H1 (cell line): Measurements from ENCODE around the gene TFB1M. TPM values are rescaled to one million over a fixed set of nuclear protein-coding genes. Genes with fewer than 3 reads are reported as not detected.

Source experiments
- CTCF ChIA-PET: fragments of 300-600 bp; sonication (Branson Sonifier 250); formaldehyde crosslinking; loops from one replicate; lab custom pipeline; 2021; ENCODE audit not compliant: partially characterized antibody; lab: Charles Lee
- POLR2A ChIA-PET: fragments of 300-600 bp; sonication (Branson Sonifier 250); formaldehyde crosslinking; loops from one replicate; lab custom pipeline; 2021; ENCODE audit warnings: inconsistent platforms; ENCODE audit not compliant: partially characterized antibody; lab: Charles Lee
- DNase-seq, 2 experiments: peaks; one replicate each; pipeline versions ENCODE4 v3.0.0 to v3.0.0-alpha.2; 2010 to 2022; ENCODE audit warnings: low spot score in 2 of 2, low read depth in 1 of 2, mixed read lengths in 1 of 2
- FAIRE-seq: peaks from 2 replicates; lab custom pipeline; 2011; peaks lifted over from hg19 to GRCh38; lab: Jason Lieb, UNC
- H2AFZ ChIP-seq: 2 replicates; pipeline ENCODE4 v1.8.1; 2012; ENCODE audit warnings: low read length, inconsistent platforms
- H2AK5ac ChIP-seq: 2 replicates; pipeline ENCODE4 v1.6.1; 2013; ENCODE audit warnings: low read depth, low read length
- H2BK120ac ChIP-seq: replicated peaks from 2 replicates; pipeline ENCODE3; 2013; ENCODE audit warnings: low read depth, low read length, inconsistent platforms
- H2BK12ac ChIP-seq: 2 replicates; pipeline ENCODE4 v1.6.1; 2013; ENCODE audit warnings: low read depth, low read length
- H2BK15ac ChIP-seq: 2 replicates; pipeline ENCODE4 v1.6.1; 2013; ENCODE audit warnings: low read length
- H2BK20ac ChIP-seq: 2 replicates; pipeline ENCODE4 v1.6.1; 2013; ENCODE audit warnings: low read length
- H2BK5ac ChIP-seq: 2 replicates; pipeline ENCODE4 v1.6.1; 2013; ENCODE audit warnings: low read depth, low read length
- H3K14ac ChIP-seq: 2 replicates; pipeline ENCODE4 v1.6.1; 2013; ENCODE audit warnings: inconsistent platforms; ENCODE audit not compliant: insufficient read length
- H3K18ac ChIP-seq: 2 replicates; pipeline ENCODE4 v1.6.1; 2013; ENCODE audit warnings: low read length; ENCODE audit errors: extremely low read depth
- H3K23ac ChIP-seq: 2 replicates; pipeline ENCODE4 v1.6.1; 2013; ENCODE audit warnings: inconsistent platforms; ENCODE audit not compliant: insufficient read length
- H3K23me2 ChIP-seq: 2 replicates; pipeline ENCODE4 v1.6.1; 2013; ENCODE audit warnings: low read depth, low read length
- H3K27ac ChIP-seq: 2 replicates; pipeline ENCODE4 v1.6.1; 2011; ENCODE audit warnings: low read depth, low read length, inconsistent platforms
- H3K27me3 ChIP-seq, 4 experiments: replicated peaks in 1 of 4; 1 replicate in 1 of 4; 2 replicates in 3 of 4; pipeline versions ENCODE4 v1.6.1 to v1.8.1; 2011 to 2013; ENCODE audit warnings: low read length in 3 of 4, mild to moderate bottlenecking in 3 of 4, inconsistent platforms in 2 of 4, mixed read lengths in 2 of 4, moderate library complexity in 1 of 4; ENCODE audit not compliant: control insufficient read depth in 3 of 4, insufficient read depth in 3 of 4; ENCODE audit errors: extremely low read depth in 1 of 4
- H3K36me3 ChIP-seq, 4 experiments: 2 replicates each; pipeline versions ENCODE4 v1.6.1 to v1.8.1; 2011 to 2013; ENCODE audit warnings: mild to moderate bottlenecking in 4 of 4, low read length in 3 of 4, moderate library complexity in 2 of 4, control low read depth in 1 of 4, inconsistent platforms in 1 of 4; ENCODE audit not compliant: insufficient read depth in 4 of 4, control insufficient read depth in 2 of 4
- H3K4ac ChIP-seq: replicated peaks from 2 replicates; pipeline ENCODE3; 2013; ENCODE audit warnings: low read length, low read depth, mixed read lengths, inconsistent platforms; ENCODE audit not compliant: insufficient read length
- H3K4me1 ChIP-seq, 4 experiments: replicated peaks in 1 of 4; 1 replicate in 1 of 4; 2 replicates in 3 of 4; pipeline versions ENCODE4 v1.6.1 to v1.8.1; 2011 to 2013; ENCODE audit warnings: low read length in 3 of 4, inconsistent platforms in 2 of 4, mixed read lengths in 1 of 4; ENCODE audit not compliant: insufficient read depth in 4 of 4, control insufficient read depth in 3 of 4
- H3K4me2 ChIP-seq, 2 experiments: 2 replicates each; pipeline versions ENCODE4 v1.6.1 to v1.8.1; 2011 to 2013; ENCODE audit warnings: low read depth in 2 of 2, low read length in 2 of 2, control low read depth in 1 of 2, inconsistent platforms in 1 of 2, mild to moderate bottlenecking in 1 of 2; ENCODE audit not compliant: insufficient read depth in 1 of 2
- H3K4me3 ChIP-seq, 4 experiments: fragments of 200-600, 300-600 bp in 1 of 4; sonication (generic), shearing (Covaris generic), sonication (Bioruptor Twin) in 1 of 4; 2 replicates each; pipeline versions ENCODE4 v1.5.1 to v1.8.1; 2011 to 2016; ENCODE audit warnings: low read length in 4 of 4, low read depth in 3 of 4, control low read depth in 2 of 4, inconsistent platforms in 2 of 4, mild to moderate bottlenecking in 2 of 4, mixed read lengths in 1 of 4, moderate library complexity in 1 of 4; ENCODE audit not compliant: insufficient read depth in 2 of 4; ENCODE audit errors: extremely low read depth in 1 of 4
- H3K56ac ChIP-seq: replicated peaks from 2 replicates; pipeline ENCODE3; 2013; ENCODE audit warnings: low read depth, mild to moderate bottlenecking, mixed read lengths, low read length, inconsistent platforms; ENCODE audit not compliant: insufficient read length
- H3K79me1 ChIP-seq: 2 replicates; pipeline ENCODE4 v1.6.1; 2013; ENCODE audit warnings: low read depth, low read length, control low read depth
- H3K79me2 ChIP-seq, 2 experiments: 2 replicates each; pipeline versions ENCODE4 v1.6.1 to v1.8.1; 2012 to 2013; ENCODE audit warnings: low read length in 2 of 2, mild to moderate bottlenecking in 2 of 2, inconsistent platforms in 1 of 2; ENCODE audit not compliant: insufficient read depth in 2 of 2, control insufficient read depth in 1 of 2
- H3K9ac ChIP-seq, 4 experiments: replicated peaks in 1 of 4; 1 replicate in 1 of 4; 2 replicates in 3 of 4; pipeline versions ENCODE4 v1.6.1 to v1.8.1; 2011 to 2013; ENCODE audit warnings: low read depth in 3 of 4, low read length in 3 of 4, control low read depth in 2 of 4, mild to moderate bottlenecking in 2 of 4, moderate library complexity in 2 of 4, inconsistent platforms in 1 of 4; ENCODE audit errors: extremely low read depth in 1 of 4
- H3K9me3 ChIP-seq, 2 experiments: 2 replicates each; pipeline versions ENCODE4 v1.6.1 to v1.8.1; 2012 to 2013; ENCODE audit warnings: mild to moderate bottlenecking in 2 of 2, moderate library complexity in 2 of 2, control low read depth in 1 of 2, inconsistent platforms in 1 of 2, low read depth in 1 of 2, low read length in 1 of 2, mixed read lengths in 1 of 2; ENCODE audit not compliant: insufficient read depth in 2 of 2
- H4K20me1 ChIP-seq, 2 experiments: replicated peaks in 1 of 2; 2 replicates each; pipeline versions ENCODE3 to v1.8.1; 2011 to 2013; ENCODE audit warnings: inconsistent platforms in 2 of 2, low read length in 2 of 2, mild to moderate bottlenecking in 1 of 2; ENCODE audit not compliant: insufficient read depth in 2 of 2, control insufficient read depth in 1 of 2
- H4K5ac ChIP-seq: 2 replicates; pipeline ENCODE4 v1.6.1; 2013; ENCODE audit warnings: low read length, low read depth, mixed read lengths, inconsistent platforms; ENCODE audit not compliant: insufficient read length
- H4K8ac ChIP-seq: 2 replicates; pipeline ENCODE4 v1.8.0; 2013; ENCODE audit warnings: mild to moderate bottlenecking, moderate library complexity, low read length, inconsistent platforms; ENCODE audit not compliant: insufficient read depth; ENCODE audit errors: extremely low read depth
- H4K91ac ChIP-seq: replicated peaks from 2 replicates; pipeline ENCODE3; 2013; ENCODE audit warnings: low read length, mixed read lengths, inconsistent platforms; ENCODE audit not compliant: insufficient read length
- FOSL1 ChIP-seq: IDR thresholded peaks from 2 replicates; pipeline ENCODE4 v1.6.1; 2011; ENCODE audit warnings: mild to moderate bottlenecking, low read depth, low read length, moderate library complexity; ENCODE audit not compliant: insufficient read depth
- KDM5A ChIP-seq: fragments of 200-600 bp; IDR thresholded peaks from 2 replicates; pipeline ENCODE4 v1.7.1; 2012; ENCODE audit warnings: mild to moderate bottlenecking, low read length, inconsistent platforms, mixed read lengths
- SIN3A ChIP-seq, 2 experiments: IDR thresholded peaks in 1 of 2; conservative IDR thresholded peaks in 1 of 2; 2 replicates each; pipeline ENCODE4 v1.6.1; 2011 to 2012; ENCODE audit warnings: low read length in 2 of 2, improper control_type of control experiment in 1 of 2, low read depth in 1 of 2, mild to moderate bottlenecking in 1 of 2
- SUZ12 ChIP-seq: fragments of 200-600 bp; sonication (generic); IDR thresholded peaks from 2 replicates; pipeline ENCODE4 v1.6.1; 2012; ENCODE audit warnings: mild to moderate bottlenecking, inconsistent platforms, low read length, moderate library complexity, mixed read lengths
- WGBS, 2 experiments: shearing (Covaris generic) in 1 of 2; methylation state at CpG; one replicate each; pipeline versions ENCODE4 v1.1.6 to v1.1.7; 2013 to 2015; ENCODE audit warnings: low lambda C conversion rate in 2 of 2, mixed read lengths in 2 of 2, inconsistent platforms in 1 of 2, low coverage in 1 of 2, missing lambda C conversion rate in 1 of 2; ENCODE audit not compliant: insufficient replicate concordance in 2 of 2, insufficient coverage in 1 of 2, insufficient read length in 1 of 2; ENCODE audit errors: extremely low coverage in 1 of 2, missing lambda C conversion rate in 1 of 2; 5-methylcytosine and 5-hydroxymethylcytosine counted together
- polyA plus RNA-seq, 7 experiments: library from polyadenylated mRNA; depleted of rRNA in 3 of 7; stranded (reverse) in 5 of 7; unstranded in 2 of 7; fragments of >200 nt in 5 of 7; fragments of 200-250 nt in 2 of 7; gene quantifications; 1 replicate in 5 of 7; 2 replicates in 1 of 7; 4 replicates in 1 of 7; pipeline versions ENCODE4 v1.2.1 to v1.2.3, GENCODE V29; 2011 to 2013; ENCODE audit warnings: missing spikeins in 2 of 7, mixed read lengths in 2 of 7
- total RNA-seq: library from RNA; stranded (reverse); fragmentation: NEBNext Ultra II Directional; extraction: Animal tissue kit (Norgen Biotek cat#: 25700); gene quantifications from 2 replicates; pipeline ENCODE4 v1.2.1, GENCODE V29; 2021

TFB1M gene
- total and polyA plus RNA-seq, 2 of the 8 experiments (the other 6 are each of a cell fraction or from before 2014, with no cell fraction given): 28.2 to 49.4 TPM

DNA sequence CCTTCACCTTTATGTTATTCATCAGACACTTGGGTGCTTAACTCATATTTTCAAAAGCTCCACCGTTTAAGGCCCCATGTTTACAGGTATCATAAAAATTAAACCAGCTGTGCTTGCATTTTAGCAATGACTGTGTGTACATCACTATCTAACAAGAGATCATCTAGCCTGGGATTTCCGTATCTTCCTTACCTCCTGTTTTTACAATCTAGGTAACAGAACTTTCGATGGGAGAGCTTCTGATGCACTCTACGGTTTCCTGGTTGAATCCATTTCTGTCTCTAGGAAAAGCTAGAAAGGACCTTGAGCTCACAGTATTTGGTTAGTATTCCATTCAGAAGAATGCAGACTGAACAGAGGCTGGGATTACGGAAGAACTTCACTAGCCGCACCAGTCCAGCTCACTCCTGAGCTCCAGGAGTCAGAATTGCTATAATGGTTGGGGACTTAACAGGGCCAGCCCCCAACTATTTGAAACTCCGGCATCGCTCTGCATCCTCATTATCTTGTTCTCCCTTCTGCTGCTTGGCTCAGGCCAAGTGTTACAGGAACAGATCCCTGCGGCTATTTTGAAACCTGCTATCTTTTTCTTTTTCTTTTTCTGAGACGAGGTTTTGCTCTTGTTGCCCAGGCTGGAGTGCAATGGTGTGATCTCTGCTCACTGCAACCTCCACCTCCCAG, 63.4 kb downstream of the TFB1M start:
- no peak overlapping the region for H2BK20ac ChIP-seq
- H3K9ac ChIP-seq: no peak overlapping the region
- no peaks in the 10 kb centered on the region for H3K27me3 ChIP-seq
- ChIA-PET POLR2A (interaction anchor here (1.0 to 1.1 kb wide), 2 partner anchors 9 to 10 kb away, joined by 3 read pairs; no protein-coding TSS in a partner anchor), CTCF (interaction anchor here (0.8 to 8.5 kb wide), 21 partner anchors 8 to 383 kb away, joined by 3 to 98 read pairs (median 4); no protein-coding TSS in a partner anchor)
- no peak overlapping the region for H3K14ac ChIP-seq
- no peak overlapping the region for H2BK15ac ChIP-seq
- H3K56ac ChIP-seq: no peak overlapping the region
- WGBS, 2 experiments: 90% methylated on average over 10 of the region's 10 CpGs; no CpG with 5 or more reads in 1 of the 2 experiments
- no peak overlapping the region for H3K23ac ChIP-seq
- H2AK5ac ChIP-seq: no peak overlapping the region
- peaks cover 5 to 73% (median 21%) of the 10 kb centered on the region in 4 experiments; a peak in 7 of 8 replicates for H3K36me3 ChIP-seq
- FAIRE-seq (no peak), DNase-seq (no peak)
- no peaks in the 10 kb centered on the region for H3K23me2 ChIP-seq
- H3K4me3 ChIP-seq: no peak overlapping the region
- no peak for TF ChIP-seq FOSL1
- no peak for TF ChIP-seq SIN3A (conservative IDR thresholded peaks at IDR 0.05 in 1 of 2, IDR thresholded peaks at IDR 0.05 in 1 of 2; ENCODE audit: low read depth in 1 of 2, low read length in 2 of 2)
- no peak for TF ChIP-seq KDM5A
- no peak for TF ChIP-seq SUZ12
- no peak overlapping the region for H3K27ac ChIP-seq
- H4K20me1 ChIP-seq: no peaks in the 10 kb centered on the region
- no peak overlapping the region for H4K8ac ChIP-seq
- no peak overlapping the region for H4K91ac ChIP-seq
- H3K4me1 ChIP-seq: peaks cover 0 to 6% (median 3%) of the 10 kb centered on the region in 4 experiments; a peak in 2 of 7 replicates
- H2AFZ ChIP-seq: no peak overlapping the region
- no peak overlapping the region for H2BK120ac ChIP-seq
- H3K4ac ChIP-seq: no peak overlapping the region
- no peak overlapping the region for H4K5ac ChIP-seq
- H3K9me3 ChIP-seq: no peaks in the 10 kb centered on the region
- H3K79me1 ChIP-seq: no peaks in the 10 kb centered on the region; the same call in 1 of the 2 replicates
- H3K79me2 ChIP-seq: no peaks in the 10 kb centered on the region
- no peak overlapping the region for H3K18ac ChIP-seq
- H2BK5ac ChIP-seq: no peak overlapping the region
- H3K4me2 ChIP-seq: no peak overlapping the region
- H2BK12ac ChIP-seq: no peak overlapping the region
